Ramos (cell line): ENCODE measurements around the gene OLR1.

Experiments used
- in situ Hi-C: fragments of 300-500 bp; cut with MboI; formaldehyde crosslinking; loops from one replicate; pipeline ENCODE4 v1.14.3; 2022; ENCODE audit warnings: low sequenced_read_pairs; ENCODE audit not compliant: unreplicated experiment

OLR1 gene

DNA sequence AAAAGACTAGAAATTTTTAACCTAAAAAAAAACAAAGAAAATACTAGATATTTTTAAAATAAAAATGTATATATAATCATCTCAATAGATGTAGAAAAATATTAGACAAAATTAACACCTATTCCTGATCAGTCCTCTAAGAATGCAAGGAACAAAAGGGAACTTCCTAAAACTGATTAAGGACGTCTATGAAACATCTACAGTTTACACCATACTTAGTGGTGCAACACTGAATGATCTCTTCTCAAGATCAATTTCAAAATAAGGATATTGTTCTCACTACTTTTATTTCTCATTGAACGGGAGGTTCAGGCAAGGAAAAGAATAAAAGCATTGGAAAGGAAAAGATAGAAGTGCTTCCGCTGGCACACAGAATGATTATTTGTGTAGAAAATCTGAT is 16.0 kb downstream of the OLR1 start:
- in situ Hi-C loops: loop anchor here (10.0 kb wide), 1 partner anchor 519 kb away; the partner anchor contains the start of gene STYK1

DNA sequence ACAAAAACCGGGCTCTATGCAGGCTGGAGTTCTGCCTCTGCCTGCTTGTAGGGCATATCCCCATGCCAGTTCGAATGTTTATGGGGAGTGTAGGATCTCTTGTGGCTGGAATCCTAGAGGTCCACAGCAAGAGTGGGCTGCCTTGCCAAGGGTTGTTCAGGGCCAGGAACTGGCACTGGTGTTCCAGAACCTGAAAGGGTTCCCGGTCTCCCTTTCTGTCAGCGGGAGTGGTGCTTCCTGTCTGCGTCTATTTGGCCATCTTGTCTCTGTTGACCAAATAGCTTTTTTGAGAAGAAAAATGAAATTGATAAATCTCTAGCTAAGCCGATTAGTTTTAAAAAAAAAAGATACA is 17.8 kb downstream of the OLR1 start:
- in situ Hi-C loops: loop anchor here (10.0 kb wide), 1 partner anchor 521 kb away; the partner anchor contains the start of gene STYK1

DNA sequence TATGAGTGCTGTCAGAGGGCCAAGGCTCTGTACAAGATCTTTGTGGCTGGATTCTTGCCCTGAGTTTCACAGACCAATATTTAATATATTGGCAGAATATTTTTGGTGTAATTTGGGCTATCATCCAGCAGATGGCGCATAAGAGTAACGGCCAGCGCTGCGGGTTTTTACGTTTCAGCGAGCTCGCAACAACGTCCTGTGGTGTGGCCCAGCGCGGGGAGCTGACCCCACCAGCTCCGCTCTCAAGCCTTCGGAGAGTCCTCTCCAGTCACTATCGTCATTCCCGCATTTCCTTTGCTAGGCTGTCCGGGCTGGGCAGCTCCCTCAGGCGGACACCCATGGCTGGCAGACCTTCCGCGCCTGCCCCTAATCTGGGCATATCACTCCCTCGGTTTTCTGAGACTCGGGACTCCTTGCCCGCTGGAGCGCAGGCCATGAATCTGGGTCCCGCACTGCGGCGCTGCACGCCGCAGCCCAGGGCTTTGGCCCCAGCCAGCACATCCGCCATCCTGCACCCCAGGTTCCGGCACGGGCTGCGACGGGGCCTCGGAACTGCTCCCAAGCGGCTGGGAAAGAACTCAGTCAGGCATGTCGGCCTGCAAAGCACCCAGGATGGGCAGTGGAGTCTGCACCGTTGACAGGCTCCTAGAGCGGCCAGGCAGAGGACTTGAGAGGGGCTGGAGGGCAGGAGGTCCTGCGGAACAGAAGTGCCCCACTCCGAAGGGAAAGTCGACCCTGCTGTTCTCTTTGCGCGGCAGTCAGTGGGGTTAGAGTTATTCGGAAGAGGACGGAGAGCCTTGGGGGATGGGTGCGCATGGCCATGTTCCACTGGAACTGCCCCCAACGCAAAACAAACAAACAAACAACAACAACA is 18.4 kb downstream of the OLR1 start:
- in situ Hi-C loops: loop anchor here (10.0 kb wide), 1 partner anchor 521 kb away; the partner anchor contains the start of gene STYK1

DNA sequence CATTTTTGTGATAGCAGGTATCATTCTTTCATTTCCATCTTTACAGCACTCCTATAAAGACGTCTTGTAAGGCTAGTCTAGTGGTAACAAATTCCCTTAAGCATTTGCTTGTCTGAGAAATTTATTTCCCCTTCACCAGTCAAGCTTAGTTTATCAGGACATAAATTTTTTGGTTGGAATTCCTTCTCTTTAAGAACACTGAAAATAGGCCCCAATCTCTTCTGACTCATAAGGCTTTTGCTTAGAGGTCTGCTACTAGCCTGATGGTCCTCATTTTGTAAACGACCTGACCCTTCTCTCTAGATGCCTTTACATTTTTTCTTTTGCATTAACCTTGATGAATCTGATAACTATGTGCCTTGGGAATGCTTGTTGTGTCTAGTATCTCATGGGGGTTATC is 20.3 kb downstream of the OLR1 start:
- in situ Hi-C loops: loop anchor here (10.0 kb wide), 1 partner anchor 523 kb away; the partner anchor contains the start of gene STYK1

DNA sequence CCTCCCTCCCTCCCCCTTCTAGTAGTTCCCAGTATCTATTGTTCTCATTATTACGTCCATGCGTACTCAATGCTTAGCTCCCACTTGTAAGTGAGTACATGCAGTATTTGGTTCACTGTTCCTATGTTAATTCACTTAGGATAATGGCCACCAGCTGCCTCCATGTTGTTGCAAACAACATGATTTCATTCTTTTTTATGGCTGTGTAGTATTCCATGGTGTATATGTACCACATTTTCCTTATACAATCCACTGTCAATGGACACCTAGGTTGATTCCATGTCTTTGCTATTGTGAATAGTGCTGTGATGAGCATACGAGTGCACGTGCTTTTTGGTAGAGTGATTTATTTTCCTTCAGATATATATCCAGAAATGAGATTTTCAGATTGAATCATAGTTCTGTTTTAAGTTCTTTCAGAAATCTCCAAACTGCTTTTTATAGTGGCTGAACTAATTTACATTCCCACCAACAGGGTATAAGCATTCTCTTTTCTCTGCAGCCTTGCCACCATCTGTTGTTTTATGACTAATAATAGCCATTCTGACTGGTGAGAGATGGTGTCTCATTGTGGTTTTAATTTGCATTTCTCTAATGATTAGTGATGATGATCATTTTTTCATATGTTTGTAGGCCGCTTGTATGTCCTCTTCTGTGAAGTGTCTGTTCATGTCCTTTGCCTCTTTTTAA is 24.1 kb downstream of the OLR1 start:
- in situ Hi-C loops: no loop called here

DNA sequence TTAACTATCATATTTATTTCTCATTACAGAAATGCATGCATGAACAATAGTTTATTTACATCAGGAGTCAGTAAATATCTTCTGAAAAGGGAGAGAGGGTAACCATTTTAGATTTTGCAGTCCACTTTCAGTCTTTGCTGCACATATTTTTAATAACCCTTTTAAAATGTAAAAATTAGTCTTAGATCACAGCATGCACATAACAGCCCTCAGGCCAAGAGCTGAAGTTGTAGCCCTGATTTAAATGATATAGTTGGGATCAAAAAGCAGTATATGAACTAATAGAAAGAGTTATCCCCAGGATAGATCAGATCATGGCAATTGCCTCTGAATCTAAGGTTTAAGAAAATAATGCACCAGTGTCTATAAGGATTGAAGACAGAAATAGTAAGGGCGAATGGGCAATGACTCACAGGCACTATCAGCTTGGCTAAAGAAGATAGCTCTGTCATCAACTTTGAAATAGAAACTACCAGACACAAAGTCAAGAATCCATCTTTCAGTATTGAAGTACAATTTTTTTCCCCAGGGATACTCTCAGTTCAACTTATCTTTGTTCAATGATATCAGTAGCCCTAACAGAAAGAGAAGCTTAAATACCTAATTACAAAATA is 28.8 kb downstream of the OLR1 start:
- in situ Hi-C loops: no loop called here

DNA sequence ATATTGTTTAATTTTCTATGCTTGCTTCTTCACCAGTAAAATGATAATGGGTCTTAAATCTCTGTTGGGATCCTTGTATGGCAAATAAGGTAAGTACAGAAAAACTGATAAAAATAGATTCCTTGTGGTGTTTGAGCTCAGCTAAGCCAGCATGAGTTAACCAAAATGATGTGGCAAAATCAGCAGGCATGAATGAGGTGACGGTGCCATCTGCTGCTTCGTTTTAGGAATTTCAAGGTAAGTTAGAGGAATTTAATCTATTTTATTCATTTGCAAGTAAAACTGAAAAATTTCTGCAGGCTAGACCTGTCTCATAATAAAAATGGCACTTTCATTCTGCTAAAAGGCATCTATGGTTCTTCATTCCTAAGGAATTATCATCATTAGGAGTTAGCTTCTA is 31.9 kb downstream of the OLR1 start:
- in situ Hi-C loops: no loop called here

DNA sequence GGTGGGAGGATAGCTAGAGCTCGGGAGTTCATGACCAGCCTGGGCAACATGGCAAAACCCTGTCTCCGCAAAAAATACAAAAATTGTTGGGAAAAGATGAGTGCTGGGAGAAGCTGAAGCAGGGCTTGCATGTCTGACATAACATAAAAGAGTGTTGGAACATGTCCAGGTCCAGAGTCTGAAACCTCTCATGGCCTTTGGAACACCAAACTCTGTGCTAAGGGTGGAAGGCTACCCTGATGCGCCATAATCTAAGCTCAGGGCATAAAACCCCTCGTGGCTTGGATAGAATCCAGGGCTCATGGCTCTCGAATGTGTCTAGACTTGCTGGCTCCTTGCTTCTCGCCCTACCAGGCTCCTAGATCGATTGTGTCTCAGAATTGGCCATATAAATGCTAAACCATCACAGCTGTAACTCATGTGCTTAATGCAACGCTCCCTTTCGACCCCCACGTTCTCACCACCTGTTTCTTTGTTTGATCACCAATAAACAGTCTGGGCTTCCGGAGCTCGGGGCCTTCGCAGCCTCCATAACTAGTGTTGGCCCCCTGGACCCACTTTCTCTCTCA is 35.2 kb downstream of the OLR1 start:
- in situ Hi-C loops: no loop called here

DNA sequence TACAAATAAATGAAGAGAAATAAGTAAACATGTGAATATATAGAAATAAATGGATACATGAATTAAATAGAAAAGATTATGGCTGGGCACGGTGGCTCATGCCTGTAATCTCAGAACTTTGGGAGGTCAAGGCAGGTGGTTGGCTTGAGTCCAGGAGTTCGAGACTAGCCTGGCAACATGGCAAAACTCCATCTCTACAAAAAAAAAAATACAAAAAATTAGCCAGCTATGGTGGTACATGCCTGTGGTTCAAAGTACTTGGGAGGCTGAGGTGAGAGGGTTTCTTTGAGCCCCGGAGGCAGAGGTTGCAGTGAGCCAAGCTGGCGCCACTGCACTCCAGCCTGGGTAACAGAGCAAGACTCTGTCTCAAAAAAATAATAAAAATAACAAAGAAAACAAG is 36.8 kb downstream of the OLR1 start:
- in situ Hi-C loops: no loop called here

DNA sequence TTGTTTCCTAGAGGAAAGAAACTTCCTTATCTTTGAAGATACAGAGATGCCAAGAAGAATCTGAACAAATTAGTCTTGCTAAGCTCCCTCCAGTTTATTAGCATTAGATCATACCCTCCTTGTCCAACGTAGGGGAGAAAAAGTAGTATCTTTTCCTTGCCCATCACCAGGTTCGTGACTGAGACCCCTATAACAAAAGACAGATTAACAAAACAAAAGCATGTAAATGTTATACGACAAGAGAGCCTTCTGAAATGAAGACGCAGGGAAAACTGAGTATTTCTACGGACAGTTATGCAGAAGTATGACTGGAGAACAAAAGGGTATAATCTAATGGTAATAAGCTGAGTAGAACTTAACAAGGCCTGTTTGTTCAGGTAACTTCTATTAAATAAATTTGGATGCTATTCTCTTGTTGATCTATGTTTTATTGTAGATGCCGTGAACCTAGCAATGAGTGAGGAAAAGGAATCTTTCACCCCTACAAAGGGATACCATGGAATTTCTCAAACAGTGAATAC is 39.0 kb downstream of the OLR1 start:
- in situ Hi-C loops: no loop called here

DNA sequence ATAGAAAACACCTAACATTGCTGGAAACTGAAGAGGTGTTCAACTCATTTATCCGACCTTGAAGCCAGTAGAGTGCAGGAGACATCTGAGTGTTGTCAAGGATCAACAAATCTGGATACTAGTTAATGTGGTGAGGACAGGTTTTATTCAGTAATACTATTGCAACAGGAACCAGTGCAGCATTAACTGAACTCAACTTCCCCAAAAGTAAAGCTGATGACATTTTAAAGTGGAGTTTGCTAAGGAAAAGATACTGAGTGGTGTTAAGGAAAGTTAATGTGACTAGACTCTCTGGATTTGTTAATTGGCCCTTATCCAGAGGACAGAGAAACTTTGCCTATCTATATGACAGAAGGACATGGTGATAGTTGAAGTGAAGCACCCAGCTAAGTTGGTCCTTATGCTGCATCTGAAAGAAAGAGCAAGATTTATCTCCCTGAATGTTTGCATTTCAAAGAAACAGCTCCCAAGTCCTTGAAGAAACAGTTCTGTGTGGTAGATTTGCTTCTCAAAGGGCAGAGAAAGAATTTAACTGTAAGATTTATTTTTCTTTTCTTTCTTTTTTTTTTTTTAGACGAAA is 40.7 kb downstream of the OLR1 start:
- in situ Hi-C loops: no loop called here

DNA sequence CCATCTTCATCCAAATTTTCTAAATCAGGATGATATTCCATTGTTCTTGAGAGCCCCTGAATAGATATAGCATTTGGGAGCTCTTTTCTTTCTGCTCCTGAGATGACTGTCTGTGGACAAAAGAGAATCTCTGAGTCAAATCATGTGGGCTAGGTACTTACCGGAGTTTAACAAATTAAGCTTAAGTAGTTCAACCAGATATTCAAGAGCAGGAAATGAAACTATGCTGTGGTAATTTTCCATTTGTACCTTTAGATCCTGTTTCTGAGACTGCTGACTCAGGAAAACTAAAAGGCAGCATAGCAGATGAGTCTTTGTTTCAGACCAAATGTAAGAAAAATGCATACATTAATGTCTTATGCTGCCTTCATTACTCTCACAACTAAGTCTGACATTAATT is 41.9 kb downstream of the OLR1 start, which contains the start of gene CLEC7A:
TSS of gene CLEC7A (minus strand) at position 158 of the 400 bp plus-strand sequence. CDS start at position 41, 117 bp downstream.
- in situ Hi-C loops: no loop called here

DNA sequence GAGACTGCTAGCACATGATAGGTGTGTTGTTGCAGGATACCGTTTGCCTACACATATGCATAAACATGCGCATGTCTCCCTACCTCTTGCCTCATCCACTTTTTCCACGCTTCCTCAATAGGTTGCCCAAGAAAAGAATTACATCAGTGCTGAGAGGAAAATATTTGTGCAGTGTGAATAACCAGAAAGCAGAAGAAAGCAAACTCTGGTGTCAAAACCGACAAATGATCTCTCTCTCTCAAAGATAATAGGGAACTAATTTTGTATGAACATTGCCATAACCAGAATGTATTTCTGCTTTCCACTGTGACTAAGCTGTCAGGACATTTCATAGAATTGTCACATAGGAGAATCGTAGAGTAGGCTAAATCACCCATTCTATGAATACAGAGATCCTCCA is 43.2 kb downstream of the OLR1 start:
- in situ Hi-C loops: no loop called here

DNA sequence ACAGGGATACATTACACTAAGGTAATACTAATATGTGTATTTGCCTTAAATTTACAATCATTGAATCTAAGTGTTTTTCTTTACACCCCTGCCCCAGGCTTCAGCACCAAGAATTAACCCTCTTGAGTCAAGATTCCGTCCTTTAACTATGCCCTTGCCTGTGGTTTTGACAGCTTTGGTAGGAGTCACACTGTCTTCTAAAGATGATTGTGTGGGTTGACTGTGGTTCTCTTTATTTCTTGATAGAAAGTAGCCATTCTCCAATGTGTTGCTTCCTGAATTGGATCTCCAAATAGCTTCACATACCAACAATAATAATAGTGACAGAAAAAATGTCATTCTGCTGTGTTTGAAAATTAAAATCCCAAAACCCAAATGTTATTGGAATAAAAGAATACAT is 45.5 kb downstream of the OLR1 start:
- in situ Hi-C loops: no loop called here

DNA sequence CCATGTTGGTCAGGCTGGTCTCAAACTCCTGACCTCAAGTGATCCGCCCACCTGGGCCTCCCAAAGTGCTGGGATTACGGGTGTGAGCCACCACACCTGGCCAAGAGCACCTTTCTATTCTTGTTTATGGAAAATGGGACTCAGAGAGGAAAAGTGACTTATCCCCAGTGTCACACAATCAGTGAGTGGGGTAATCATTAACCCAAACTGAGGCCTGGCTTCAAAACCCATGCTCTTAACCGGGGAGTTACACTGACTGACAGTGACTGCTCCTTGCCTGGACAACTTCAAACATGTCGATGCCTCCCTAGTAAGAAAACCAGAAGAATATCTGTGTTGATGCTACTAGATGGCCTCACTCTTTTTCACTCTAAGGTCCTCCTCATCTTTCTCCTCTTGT is 49.2 kb downstream of the OLR1 start:
- in situ Hi-C loops: no loop called here

DNA sequence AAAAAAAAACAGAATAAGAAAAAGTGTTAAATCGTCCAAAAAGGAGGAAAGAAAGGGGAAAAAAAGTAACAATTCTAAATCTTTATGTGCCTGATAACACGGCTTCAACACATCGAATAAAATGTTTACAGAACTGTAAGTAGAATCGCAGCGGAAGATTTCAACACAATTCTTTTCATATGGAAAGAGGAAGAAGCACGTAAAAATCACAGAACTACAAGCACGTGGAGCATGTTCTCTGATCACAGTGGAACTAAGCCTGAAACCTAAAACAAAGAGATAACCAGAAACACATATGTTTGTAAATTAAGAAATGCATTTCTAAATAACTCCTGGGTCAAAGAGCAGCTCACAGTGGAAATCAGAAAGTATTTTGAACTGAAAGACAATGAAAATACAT is 50.7 kb downstream of the OLR1 start:
- in situ Hi-C loops: no loop called here

DNA sequence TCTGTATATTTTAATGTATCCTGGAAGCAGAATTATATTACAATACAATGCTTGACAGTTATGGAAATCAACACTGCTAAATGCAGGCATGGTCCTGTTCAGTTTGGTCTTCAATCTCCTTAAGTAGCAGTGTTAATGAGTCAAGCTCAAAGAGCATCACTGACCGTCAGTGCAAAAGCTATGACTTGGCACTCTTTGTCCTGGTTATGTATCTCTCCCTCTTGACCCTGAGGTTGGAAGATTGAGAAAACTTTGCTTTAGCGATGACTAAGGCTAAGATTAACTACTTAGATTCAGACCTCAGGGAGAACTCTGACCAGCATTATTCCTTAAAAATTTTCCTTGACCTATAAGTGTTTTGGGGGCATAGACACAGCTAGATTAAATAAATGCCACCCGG is 52.9 kb downstream of the OLR1 start:
- in situ Hi-C loops: no loop called here

DNA sequence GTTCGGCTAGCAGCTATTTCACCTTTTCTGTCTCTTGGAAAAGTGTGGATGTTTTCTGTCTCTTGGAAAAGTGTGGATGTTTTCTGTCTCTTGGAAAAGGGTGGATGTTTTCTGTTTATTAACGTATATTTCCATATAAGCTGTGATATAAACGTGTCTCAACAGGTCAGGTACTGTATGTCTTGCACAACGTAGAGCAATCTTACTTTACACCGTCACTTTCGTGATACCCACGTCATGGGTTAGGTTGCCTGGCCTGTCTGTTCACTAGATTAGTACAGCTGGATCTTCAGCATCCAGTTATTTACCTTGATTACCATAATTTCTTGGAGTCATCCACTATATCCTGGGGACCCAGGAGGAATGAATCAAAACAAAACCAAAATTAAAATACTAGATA is 56.0 kb downstream of the OLR1 start:
- in situ Hi-C loops: no loop called here

DNA sequence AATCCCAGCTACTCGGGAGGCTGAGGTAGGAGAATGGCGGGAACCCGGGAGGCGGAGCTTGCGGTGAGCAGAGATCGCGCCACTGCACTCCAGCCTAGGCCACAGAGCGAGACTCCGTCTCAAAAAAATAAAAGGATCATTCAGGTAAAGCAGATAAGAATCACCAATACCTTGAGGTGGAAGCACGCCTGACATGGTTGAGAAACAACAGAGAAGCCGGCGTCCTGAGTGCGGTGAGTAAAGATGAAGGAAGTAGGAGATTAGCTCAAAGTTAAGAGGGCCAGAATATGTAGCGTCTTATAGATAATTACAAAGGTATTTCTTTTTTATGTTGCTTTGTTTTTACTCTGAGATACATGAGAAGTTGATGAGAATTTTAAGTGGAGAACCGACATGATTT is 56.6 kb downstream of the OLR1 start:
- in situ Hi-C loops: no loop called here

DNA sequence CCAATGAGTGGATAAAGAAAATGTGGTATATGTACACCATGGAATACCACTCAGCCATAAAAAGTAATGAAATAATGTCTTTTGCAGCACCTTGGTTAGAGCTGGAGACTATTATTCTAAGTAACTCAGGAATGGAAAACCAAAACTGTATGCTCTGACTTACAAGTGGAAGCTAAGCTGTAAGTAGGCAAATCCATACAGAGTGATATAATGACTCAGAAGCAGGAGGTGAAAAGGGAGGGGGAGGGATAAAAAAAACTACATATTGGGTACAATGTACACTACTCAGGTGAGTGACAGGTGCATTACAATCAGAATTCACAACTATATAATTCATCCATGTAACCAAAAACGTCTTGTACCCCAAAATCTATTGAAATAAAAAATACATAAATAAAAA is 58.0 kb downstream of the OLR1 start:
- in situ Hi-C loops: no loop called here
